Measurements from ENCODE around the gene RCOR1.

RCOR1 gene

DNA sequence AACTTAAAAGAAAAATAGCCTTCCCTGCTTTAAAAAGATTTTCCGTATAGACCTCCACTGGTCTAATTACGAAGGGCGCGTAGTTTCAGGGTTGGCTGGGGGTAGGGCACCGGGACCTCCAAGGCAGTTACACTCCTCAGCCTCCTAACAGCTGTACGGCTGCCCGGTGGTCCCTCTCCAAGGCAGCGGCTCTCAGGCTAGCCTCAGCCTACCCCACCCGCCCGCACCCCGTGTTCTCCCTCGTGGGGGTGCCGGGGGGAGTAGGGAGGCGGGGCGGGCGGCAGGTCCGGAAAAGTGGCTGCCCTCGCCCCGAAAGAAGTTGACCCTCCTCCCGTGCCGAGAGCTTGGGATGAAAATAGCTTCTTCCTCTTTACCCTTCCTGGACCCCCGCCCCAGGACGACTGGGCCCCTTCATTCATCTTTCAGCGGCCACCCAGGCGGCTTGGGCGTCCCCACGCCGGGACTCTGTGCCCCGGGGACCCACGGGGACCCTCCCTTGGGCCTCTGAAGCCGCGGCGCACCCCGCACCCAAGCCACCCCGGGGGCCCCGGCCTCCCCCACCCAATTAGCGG, 991 bp upstream of the RCOR1 start:
- Histone ChIP-seq H2AK5ac (ENCODE audit: low read depth, low read length) (peak overlapping the region; percentile 98), H2BK5ac (ENCODE audit: low read length) (peak overlapping the region; percentile 93), H2BK12ac (ENCODE audit: low read length) (peak overlapping the region; percentile 73), H3K23ac (ENCODE audit: low read depth, low read length, poor library complexity) (no peak overlapping the region), H3K4me2 (ENCODE audit: insufficient read depth, low read length, poor library complexity, severe bottlenecking) (peak overlapping the region; percentile 54), H3K27me3 (ENCODE audit: control insufficient read depth in 3 of 3, insufficient read depth in 3 of 3, low read depth in 1 of 3, low read length in 3 of 3) (no peaks in the 10 kb centered on the region), H3K79me1 (ENCODE audit: low read depth, low read length) (peaks cover 3% of the 10 kb centered on the region), H2AFZ (ENCODE audit: low read length) (peak overlapping the region; percentile 100), H2BK120ac (ENCODE audit: low read depth, low read length) (no peak overlapping the region), H3K4me3 (ENCODE audit: low read length in 2 of 2) (peak overlapping the region; percentile 94 to 96), H3K9me3 (replicated peaks in 1 of 2; ENCODE audit: control insufficient read depth in 2 of 2, insufficient read depth in 1 of 2, low read depth in 1 of 2, low read length in 2 of 2) (no peaks in the 10 kb centered on the region), H3K18ac (ENCODE audit: low read length) (peak overlapping the region; percentile 100), H4K91ac (ENCODE audit: low read depth, low read length, poor library complexity) (peak overlapping the region; percentile 30), H4K8ac (ENCODE audit: low read depth, low read length) (peak overlapping the region; percentile 65), H3K4me1 (ENCODE audit: control insufficient read depth in 2 of 2, insufficient read depth in 1 of 2, low read depth in 1 of 2, low read length in 2 of 2) (peaks cover 7 to 10% of the 10 kb centered on the region in 2 donors), H3K14ac (ENCODE audit: low read length) (peak overlapping the region; percentile 94), H2BK15ac (ENCODE audit: low read length) (peak overlapping the region; percentile 81), H3K4ac (ENCODE audit: low read length) (peak overlapping the region; percentile 84), H3K9ac (ENCODE audit: low read depth, low read length, poor library complexity) (peak overlapping the region; percentile 88), H3K27ac (replicated peaks; ENCODE audit: low read length) (peak overlapping the region; percentile 100), H3K36me3 (replicated peaks in 1 of 2; ENCODE audit: control insufficient read depth in 2 of 2, insufficient read depth in 2 of 2, low read length in 2 of 2) (peaks cover 0 to 4% of the 10 kb centered on the region in 2 donors)
- no peak for DNase-seq (ENCODE audit: low spot score)
- no CpG with 5 or more reads among the region's 37 CpGs for WGBS, 2 donors (ENCODE audit: extremely low coverage in 2 of 2, insufficient read length in 2 of 2, insufficient replicate concordance in 1 of 2)

- DNase-seq (ENCODE audit: low spot score) = no peak
- Histone ChIP-seq H2BK12ac (ENCODE audit: low read length) (no peak overlapping the region), H3K23ac (ENCODE audit: low read depth, low read length, poor library complexity) (peak overlapping the region; percentile 99), H3K27me3 (ENCODE audit: control insufficient read depth in 3 of 3, insufficient read depth in 3 of 3, low read depth in 1 of 3, low read length in 3 of 3) (no peaks in the 10 kb centered on the region), H2AK5ac (ENCODE audit: low read depth, low read length) (no peak overlapping the region), H3K9me3 (replicated peaks in 1 of 2; ENCODE audit: control insufficient read depth in 2 of 2, insufficient read depth in 1 of 2, low read depth in 1 of 2, low read length in 2 of 2) (no peaks in the 10 kb centered on the region), H3K79me1 (ENCODE audit: low read depth, low read length) (peaks cover 5% of the 10 kb centered on the region), H3K27ac (replicated peaks; ENCODE audit: low read length) (peak overlapping the region; percentile 91), H3K14ac (ENCODE audit: low read length) (no peak overlapping the region), H3K4me2 (ENCODE audit: insufficient read depth, low read length, poor library complexity, severe bottlenecking) (peak overlapping the region; percentile 73), H3K18ac (ENCODE audit: low read length) (peak overlapping the region; percentile 92), H3K4me1 (ENCODE audit: control insufficient read depth in 2 of 2, insufficient read depth in 1 of 2, low read depth in 1 of 2, low read length in 2 of 2) (peaks cover 7 to 10% of the 10 kb centered on the region in 2 donors), H2AFZ (ENCODE audit: low read length) (peak overlapping the region; percentile 89), H3K9ac (ENCODE audit: low read depth, low read length, poor library complexity) (peak overlapping the region; percentile 93), H3K4me3 (ENCODE audit: low read length in 2 of 2) (peak overlapping the region; percentile 94 to 97), H2BK5ac (ENCODE audit: low read length) (peak overlapping the region; percentile 94), H3K36me3 (replicated peaks in 1 of 2; ENCODE audit: control insufficient read depth in 2 of 2, insufficient read depth in 2 of 2, low read length in 2 of 2) (peaks cover 0 to 6% of the 10 kb centered on the region in 2 donors), H2BK15ac (ENCODE audit: low read length) (no peak overlapping the region), H3K4ac (ENCODE audit: low read length) (no peak overlapping the region), H4K91ac (ENCODE audit: low read depth, low read length, poor library complexity) (no peak overlapping the region), H2BK120ac (ENCODE audit: low read depth, low read length) (no peak overlapping the region), H4K8ac (ENCODE audit: low read depth, low read length) (no peak overlapping the region)
- WGBS, 2 donors (ENCODE audit: extremely low coverage in 2 of 2, insufficient read length in 2 of 2, insufficient replicate concordance in 1 of 2) = no CpG with 5 or more reads among the region's 49 CpGs
These were observed 263 bp downstream of the RCOR1 start for GRCh38 chr14:102592763-102593060.

DNA sequence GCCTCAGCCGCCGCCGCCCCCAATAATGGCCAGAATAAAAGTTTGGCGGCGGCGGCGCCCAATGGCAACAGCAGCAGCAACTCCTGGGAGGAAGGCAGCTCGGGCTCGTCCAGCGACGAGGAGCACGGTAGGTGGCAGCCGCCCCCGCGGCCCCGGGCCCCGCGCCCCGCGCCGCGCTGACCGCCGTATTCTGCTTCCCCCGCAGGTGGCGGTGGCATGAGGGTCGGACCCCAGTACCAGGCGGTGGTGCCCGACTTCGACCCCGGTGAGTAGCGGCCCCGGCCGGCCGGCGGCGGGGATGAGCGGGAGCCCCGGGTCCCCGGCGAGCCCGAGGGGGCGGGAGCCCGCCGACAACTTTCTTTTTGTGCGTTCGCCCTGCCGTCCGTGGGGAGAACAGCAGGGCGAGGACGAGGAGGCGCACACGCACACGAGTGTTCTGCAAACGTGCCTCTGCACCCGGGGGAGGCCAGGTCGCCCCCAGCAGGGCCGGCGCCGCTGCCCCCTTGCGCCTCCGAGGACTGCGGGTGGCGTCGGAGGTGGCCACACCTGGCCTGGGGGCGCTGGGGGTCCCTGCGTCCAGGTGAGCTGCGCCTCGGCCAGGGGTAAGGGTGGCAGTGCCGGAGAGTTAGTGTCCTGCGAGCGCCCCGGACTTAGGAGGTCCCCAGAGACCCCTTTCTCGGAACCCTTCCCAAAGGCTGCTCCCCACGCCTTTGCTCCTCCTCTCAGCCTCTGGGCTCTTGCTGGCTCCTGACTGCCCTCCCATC, 794 bp downstream of the RCOR1 start:
- H2BK15ac ChIP-seq (ENCODE audit: low read length) = peak overlapping the region; percentile 89
- H2BK120ac ChIP-seq (ENCODE audit: low read depth, low read length) = no peak overlapping the region
- peaks cover 0 to 9% of the 10 kb centered on the region in 2 donors for H3K36me3 ChIP-seq (replicated peaks in 1 of 2; ENCODE audit: control insufficient read depth in 2 of 2, insufficient read depth in 2 of 2, low read length in 2 of 2)
- H3K27me3 ChIP-seq (ENCODE audit: control insufficient read depth in 3 of 3, insufficient read depth in 3 of 3, low read depth in 1 of 3, low read length in 3 of 3) = no peaks in the 10 kb centered on the region
- no peak overlapping the region for H4K91ac ChIP-seq (ENCODE audit: low read depth, low read length, poor library complexity)
- H3K9ac ChIP-seq (ENCODE audit: low read depth, low read length, poor library complexity) = peak overlapping the region; percentile 98
- peak overlapping the region; percentile 94 for H3K14ac ChIP-seq (ENCODE audit: low read length)
- no peak overlapping the region for H3K4ac ChIP-seq (ENCODE audit: low read length)
- peak overlapping the region; percentile 94 to 97 for H3K4me3 ChIP-seq (ENCODE audit: low read length in 2 of 2)
- H2BK5ac ChIP-seq (ENCODE audit: low read length) = peak overlapping the region; percentile 94
- H4K8ac ChIP-seq (ENCODE audit: low read depth, low read length) = no peak overlapping the region
- peak overlapping the region; percentile 70 for H2AK5ac ChIP-seq (ENCODE audit: low read depth, low read length)
- no peak overlapping the region for H2BK12ac ChIP-seq (ENCODE audit: low read length)
- peaks cover 7 to 10% of the 10 kb centered on the region in 2 donors for H3K4me1 ChIP-seq (ENCODE audit: control insufficient read depth in 2 of 2, insufficient read depth in 1 of 2, low read depth in 1 of 2, low read length in 2 of 2)
- H3K18ac ChIP-seq (ENCODE audit: low read length) = peak overlapping the region; percentile 94
- peaks cover 5% of the 10 kb centered on the region for H3K79me1 ChIP-seq (ENCODE audit: low read depth, low read length)
- peak overlapping the region; percentile 73 for H3K4me2 ChIP-seq (ENCODE audit: insufficient read depth, low read length, poor library complexity, severe bottlenecking)
- peak overlapping the region; percentile 89 for H2AFZ ChIP-seq (ENCODE audit: low read length)
- peak overlapping the region; percentile 91 for H3K27ac ChIP-seq (replicated peaks; ENCODE audit: low read length)
- no peaks in the 10 kb centered on the region for H3K9me3 ChIP-seq (replicated peaks in 1 of 2; ENCODE audit: control insufficient read depth in 2 of 2, insufficient read depth in 1 of 2, low read depth in 1 of 2, low read length in 2 of 2)
- WGBS, 2 donors (ENCODE audit: extremely low coverage in 2 of 2, insufficient read length in 2 of 2, insufficient replicate concordance in 1 of 2) = no CpG with 5 or more reads among the region's 75 CpGs
- peak overlapping the region; percentile 73 for H3K23ac ChIP-seq (ENCODE audit: low read depth, low read length, poor library complexity)
- DNase-seq (ENCODE audit: low spot score) = peak; percentile 48

DNA sequence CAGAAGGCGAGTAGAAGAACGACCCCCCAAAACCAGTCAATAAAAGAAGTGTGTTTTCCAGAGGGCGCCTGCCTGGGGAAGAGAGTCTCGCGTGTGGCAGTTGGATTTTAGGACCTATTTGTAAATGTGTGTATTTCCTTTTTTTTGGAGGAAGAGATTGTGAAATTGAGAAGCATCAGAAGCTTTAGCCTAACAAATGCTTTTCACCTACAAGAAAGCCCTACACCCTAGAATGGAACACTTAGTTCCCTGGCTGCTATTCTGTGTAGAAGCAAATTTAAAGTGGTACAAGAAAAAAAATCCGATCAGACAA, 1.3 kb downstream of the RCOR1 start:
- Histone ChIP-seq H3K36me3 (replicated peaks in 1 of 2; ENCODE audit: control insufficient read depth in 2 of 2, insufficient read depth in 2 of 2, low read length in 2 of 2) (peaks cover 0 to 12% of the 10 kb centered on the region in 2 donors), H3K4ac (ENCODE audit: low read length) (no peak overlapping the region), H2BK15ac (ENCODE audit: low read length) (peak overlapping the region; percentile 89), H3K4me1 (ENCODE audit: control insufficient read depth in 2 of 2, insufficient read depth in 1 of 2, low read depth in 1 of 2, low read length in 2 of 2) (peaks cover 7 to 10% of the 10 kb centered on the region in 2 donors), H3K4me2 (ENCODE audit: insufficient read depth, low read length, poor library complexity, severe bottlenecking) (peak overlapping the region; percentile 73), H3K27ac (replicated peaks; ENCODE audit: low read length) (no peak overlapping the region), H3K18ac (ENCODE audit: low read length) (no peak overlapping the region), H3K9ac (ENCODE audit: low read depth, low read length, poor library complexity) (peak overlapping the region; percentile 98), H3K79me1 (ENCODE audit: low read depth, low read length) (peaks cover 5% of the 10 kb centered on the region), H2BK120ac (ENCODE audit: low read depth, low read length) (no peak overlapping the region), H2BK12ac (ENCODE audit: low read length) (no peak overlapping the region), H3K14ac (ENCODE audit: low read length) (no peak overlapping the region), H4K8ac (ENCODE audit: low read depth, low read length) (no peak overlapping the region), H2AFZ (ENCODE audit: low read length) (peak overlapping the region; percentile 89), H2AK5ac (ENCODE audit: low read depth, low read length) (no peak overlapping the region), H3K27me3 (ENCODE audit: control insufficient read depth in 3 of 3, insufficient read depth in 3 of 3, low read depth in 1 of 3, low read length in 3 of 3) (no peaks in the 10 kb centered on the region), H2BK5ac (ENCODE audit: low read length) (peak overlapping the region; percentile 94), H4K91ac (ENCODE audit: low read depth, low read length, poor library complexity) (no peak overlapping the region), H3K4me3 (ENCODE audit: low read length in 2 of 2) (peak overlapping the region; percentile 94 to 97), H3K23ac (ENCODE audit: low read depth, low read length, poor library complexity) (no peak overlapping the region), H3K9me3 (replicated peaks in 1 of 2; ENCODE audit: control insufficient read depth in 2 of 2, insufficient read depth in 1 of 2, low read depth in 1 of 2, low read length in 2 of 2) (no peaks in the 10 kb centered on the region)
- no peak for DNase-seq (ENCODE audit: low spot score)
- whole genome bisulfite sequencing, 2 donors (ENCODE audit: extremely low coverage in 2 of 2, insufficient read length in 2 of 2, insufficient replicate concordance in 1 of 2) = no CpG with 5 or more reads among the region's 6 CpGs

Data from neuronal stem cell (in vitro differentiated cells).